Mesendoderm (in vitro differentiated cells): ENCODE data around the gene TACC3.

Experiments used
- DNase-seq: peaks from one replicate; pipeline ENCODE4 v3.0.0; 2013
- H2AK5ac ChIP-seq: 2 replicates; pipeline ENCODE4 v1.6.1; 2013; ENCODE audit warnings: low read length, inconsistent platforms
- H2BK120ac ChIP-seq: 2 replicates; pipeline ENCODE4 v1.6.1; 2013; ENCODE audit warnings: low read depth, mild to moderate bottlenecking, low read length, moderate library complexity, mixed read lengths
- H2BK15ac ChIP-seq: replicated peaks from 2 replicates; pipeline ENCODE4 v1.6.1; 2013; ENCODE audit warnings: low read depth, mild to moderate bottlenecking, moderate library complexity
- H2BK5ac ChIP-seq: 2 replicates; pipeline ENCODE4 v1.6.1; 2013; ENCODE audit warnings: low read length, inconsistent platforms
- H3K18ac ChIP-seq: 2 replicates; pipeline ENCODE4 v1.6.1; 2013; ENCODE audit warnings: mild to moderate bottlenecking, low read length, mixed read lengths
- H3K23ac ChIP-seq: one replicate; pipeline ENCODE4 v1.6.1; 2013; ENCODE audit warnings: low read length
- H3K27ac ChIP-seq: 2 replicates; pipeline ENCODE4 v1.5.1; 2013; ENCODE audit warnings: low read depth, mild to moderate bottlenecking, inconsistent platforms, low read length, moderate library complexity
- H3K27me3 ChIP-seq: 2 replicates; pipeline ENCODE4 v1.6.1; 2013; ENCODE audit warnings: low read length, control low read depth, mild to moderate bottlenecking, inconsistent platforms; ENCODE audit not compliant: insufficient read depth, poor library complexity
- H3K36me3 ChIP-seq: 2 replicates; pipeline ENCODE4 v1.6.1; 2013; ENCODE audit warnings: low read length, inconsistent platforms; ENCODE audit not compliant: control insufficient read depth, insufficient read depth
- H3K4ac ChIP-seq: one replicate; pipeline ENCODE4 v1.6.1; 2013; ENCODE audit warnings: low read depth, mild to moderate bottlenecking, low read length, moderate library complexity
- H3K4me1 ChIP-seq: 2 replicates; pipeline ENCODE4 v1.6.1; 2013; ENCODE audit warnings: low read depth, low read length, inconsistent platforms; ENCODE audit not compliant: control insufficient read depth
- H3K4me2 ChIP-seq: 2 replicates; pipeline ENCODE4 v1.6.1; 2013; ENCODE audit warnings: low read length
- H3K4me3 ChIP-seq: 2 replicates; pipeline ENCODE4 v1.5.1; 2013; ENCODE audit warnings: mild to moderate bottlenecking, low read length
- H3K56ac ChIP-seq: one replicate; pipeline ENCODE4 v1.6.1; 2013; ENCODE audit warnings: low read length
- H3K79me1 ChIP-seq: 2 replicates; pipeline ENCODE4 v1.6.1; 2013; ENCODE audit warnings: low read length, inconsistent platforms
- H3K79me2 ChIP-seq: 2 replicates; pipeline ENCODE4 v1.6.1; 2013; ENCODE audit warnings: mild to moderate bottlenecking, low read length; ENCODE audit not compliant: control insufficient read depth, insufficient read depth
- H3K9ac ChIP-seq: 2 replicates; pipeline ENCODE4 v1.6.1; 2013; ENCODE audit warnings: low read length, inconsistent platforms
- H4K5ac ChIP-seq: one replicate; pipeline ENCODE4 v1.6.1; 2013; ENCODE audit warnings: low read length
- H4K8ac ChIP-seq: one replicate; pipeline ENCODE4 v1.6.1; 2013; ENCODE audit warnings: low read depth, mild to moderate bottlenecking, control low read depth, low read length, moderate library complexity
- WGBS: extraction: QIAGEN DNeasy Blood & Tissue Kit; methylation state at CpG from one replicate; pipeline ENCODE4 v1.1.7; 2013; ENCODE audit warnings: low lambda C conversion rate, missing lambda C conversion rate; ENCODE audit not compliant: insufficient coverage; ENCODE audit errors: extremely low coverage; 5-methylcytosine and 5-hydroxymethylcytosine counted together

Gene TACC3

GRCh38 chr4:1771555-1772305, 50.4 kb downstream of the TACC3 start:
- no peak overlapping the region for H3K27ac ChIP-seq

DNA sequence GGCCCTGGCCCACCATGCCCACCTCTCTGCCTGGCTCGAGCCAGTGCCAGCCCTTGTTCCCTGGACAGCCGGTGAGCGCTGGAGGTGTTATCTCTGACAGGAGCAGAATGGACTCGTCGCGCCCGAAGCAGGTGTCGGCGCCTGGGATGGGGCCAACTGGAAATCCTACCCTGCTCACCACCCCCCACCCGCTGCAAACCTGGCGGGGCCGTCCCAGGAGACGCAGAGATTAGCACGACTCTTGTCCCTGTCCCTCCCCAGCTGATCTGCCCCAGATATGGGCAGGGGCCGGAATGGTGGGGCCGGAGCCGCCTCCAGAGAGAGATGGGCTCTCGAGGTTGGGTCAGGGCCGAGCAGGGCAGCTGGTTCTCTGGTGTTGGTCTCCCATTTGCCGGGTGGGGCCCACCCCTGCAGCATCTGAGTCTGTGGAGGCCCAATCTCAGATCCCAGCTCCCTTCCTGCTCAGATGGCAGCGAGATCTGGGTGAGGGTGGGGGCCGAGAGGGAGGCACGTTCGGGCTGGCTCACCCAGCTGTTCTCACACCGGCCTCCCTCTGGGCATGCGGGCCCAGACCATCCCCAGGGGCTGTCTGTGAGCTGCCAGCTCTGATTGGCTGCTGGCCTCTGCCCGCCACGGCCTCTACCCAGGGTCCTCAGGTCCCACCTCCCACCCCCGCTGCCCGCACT, 51.7 kb downstream of the TACC3 start:
- no peak for DNase-seq
- no peaks in the 10 kb centered on the region for H3K27me3 ChIP-seq
- H3K18ac ChIP-seq, result no peak overlapping the region
- no peak overlapping the region for H4K8ac ChIP-seq
- H2BK120ac ChIP-seq, result no peak overlapping the region
- H3K56ac ChIP-seq, result no peak overlapping the region
- H3K4me3 ChIP-seq, result no peak overlapping the region
- no peak overlapping the region for H3K4me2 ChIP-seq
- H3K79me2 ChIP-seq, result no peaks in the 10 kb centered on the region
- no peaks in the 10 kb centered on the region for H3K36me3 ChIP-seq
- no peak overlapping the region for H3K27ac ChIP-seq
- H2AK5ac ChIP-seq, result no peak overlapping the region
- no peak overlapping the region for H3K4ac ChIP-seq
- no CpG with 5 or more reads among the region's 30 CpGs for WGBS
- H4K5ac ChIP-seq, result no peak overlapping the region
- H3K4me1 ChIP-seq, result peaks cover 3% of the 10 kb centered on the region
- H2BK15ac ChIP-seq, result no peak overlapping the region
- H3K23ac ChIP-seq, result no peak overlapping the region
- H3K9ac ChIP-seq, result no peak overlapping the region
- no peaks in the 10 kb centered on the region for H3K79me1 ChIP-seq
- no peak overlapping the region for H2BK5ac ChIP-seq

More at GRCh38 chr4:1771555-1772305, 50.4 kb downstream of the TACC3 start:
- no peak for DNase-seq
- no peak overlapping the region for H2BK15ac ChIP-seq
- H3K36me3 ChIP-seq, result no peaks in the 10 kb centered on the region
- H3K18ac ChIP-seq, result no peak overlapping the region
- H4K5ac ChIP-seq, result no peak overlapping the region
- no peak overlapping the region for H2BK120ac ChIP-seq
- H3K4me1 ChIP-seq, result no peaks in the 10 kb centered on the region
- no CpG with 5 or more reads among the region's 28 CpGs for WGBS
- H3K4me2 ChIP-seq, result no peak overlapping the region
- H3K23ac ChIP-seq, result no peak overlapping the region
- H3K56ac ChIP-seq, result no peak overlapping the region
- no peak overlapping the region for H3K4me3 ChIP-seq
- H2BK5ac ChIP-seq, result no peak overlapping the region
- H3K79me1 ChIP-seq, result no peaks in the 10 kb centered on the region
- H3K4ac ChIP-seq, result no peak overlapping the region
- H3K79me2 ChIP-seq, result no peaks in the 10 kb centered on the region
- no peaks in the 10 kb centered on the region for H3K27me3 ChIP-seq
- H3K9ac ChIP-seq, result no peak overlapping the region
- H4K8ac ChIP-seq, result no peak overlapping the region
- no peak overlapping the region for H2AK5ac ChIP-seq

GRCh38 chr4:1773754-1774153, 52.4 kb downstream of the TACC3 start:
- no peak overlapping the region for H3K27ac ChIP-seq
- no peak overlapping the region for H3K18ac ChIP-seq
- H3K36me3 ChIP-seq, result no peaks in the 10 kb centered on the region
- WGBS, result no CpG with 5 or more reads among the region's 10 CpGs
- no peak overlapping the region for H2BK15ac ChIP-seq
- no peak overlapping the region for H3K56ac ChIP-seq
- H3K23ac ChIP-seq, result no peak overlapping the region
- H3K79me1 ChIP-seq, result no peaks in the 10 kb centered on the region
- H3K9ac ChIP-seq, result no peak overlapping the region
- H2AK5ac ChIP-seq, result no peak overlapping the region
- DNase-seq, result no peak
- H4K8ac ChIP-seq, result no peak overlapping the region
- no peak overlapping the region for H3K4me2 ChIP-seq
- H3K27me3 ChIP-seq, result no peaks in the 10 kb centered on the region
- H2BK5ac ChIP-seq, result no peak overlapping the region
- H3K4me1 ChIP-seq, result peaks cover 3% of the 10 kb centered on the region
- H4K5ac ChIP-seq, result no peak overlapping the region
- H2BK120ac ChIP-seq, result no peak overlapping the region
- H3K4me3 ChIP-seq, result no peak overlapping the region
- no peak overlapping the region for H3K4ac ChIP-seq
- no peaks in the 10 kb centered on the region for H3K79me2 ChIP-seq

DNA sequence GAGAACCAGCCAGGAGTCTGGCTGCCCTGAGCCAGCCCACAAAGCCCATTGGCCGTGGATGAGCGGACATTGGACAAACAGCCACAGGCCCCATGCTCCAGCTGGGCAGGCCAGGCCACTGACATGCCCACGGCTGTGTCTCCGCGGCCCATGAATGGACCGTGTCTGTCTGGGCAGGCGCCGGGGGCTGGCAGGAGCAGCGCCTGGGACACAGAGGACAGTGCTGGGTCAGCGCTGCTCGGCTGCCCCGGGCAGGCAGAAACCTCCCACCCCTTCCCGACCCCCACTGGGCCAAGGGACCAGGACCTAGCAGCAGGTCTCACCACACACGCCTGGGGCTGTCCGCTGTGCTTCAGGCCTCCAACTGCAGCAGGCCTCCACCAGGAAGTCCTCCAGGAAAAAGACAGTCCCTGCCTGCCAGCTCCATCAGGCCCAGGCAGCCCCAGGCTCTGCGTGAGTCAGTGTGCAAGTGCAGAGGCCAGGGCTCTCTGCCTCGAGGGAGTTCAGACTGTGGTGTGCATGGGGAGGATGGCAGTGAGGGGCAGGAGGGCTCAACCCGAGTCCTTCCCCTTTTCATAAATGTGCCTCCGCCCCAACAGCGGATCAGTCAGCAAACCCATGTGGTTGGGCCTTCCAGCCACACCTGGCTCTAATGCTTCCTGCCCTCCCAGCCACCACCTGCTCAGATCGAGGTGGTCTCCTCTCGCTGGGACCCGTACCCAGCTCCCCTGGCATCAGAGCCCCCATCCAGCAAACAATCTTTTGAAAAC, 54.6 kb downstream of the TACC3 start:
- Histone ChIP-seq H3K4me3 (no peak overlapping the region), H2BK120ac (no peak overlapping the region), H3K36me3 (no peaks in the 10 kb centered on the region), H3K4me2 (no peak overlapping the region), H3K4me1 (peaks cover 3% of the 10 kb centered on the region), H4K8ac (no peak overlapping the region), H3K23ac (no peak overlapping the region), H3K9ac (no peak overlapping the region), H3K79me2 (no peaks in the 10 kb centered on the region), H3K27ac (no peak overlapping the region), H3K4ac (no peak overlapping the region), H2BK15ac (no peak overlapping the region), H3K18ac (no peak overlapping the region), H3K27me3 (no peaks in the 10 kb centered on the region), H2BK5ac (no peak overlapping the region), H3K79me1 (no peaks in the 10 kb centered on the region), H2AK5ac (no peak overlapping the region), H4K5ac (no peak overlapping the region), H3K56ac (no peak overlapping the region)
- no CpG with 5 or more reads among the region's 23 CpGs for WGBS
- no peak for DNase-seq

- H3K79me1 ChIP-seq, result no peaks in the 10 kb centered on the region
- no peak for DNase-seq
- peaks cover 3% of the 10 kb centered on the region for H3K4me1 ChIP-seq
- no peaks in the 10 kb centered on the region for H3K36me3 ChIP-seq
- H3K23ac ChIP-seq, result no peak overlapping the region
- H2BK15ac ChIP-seq, result no peak overlapping the region
- no peak overlapping the region for H3K4ac ChIP-seq
- H2BK5ac ChIP-seq, result no peak overlapping the region
- no peak overlapping the region for H2BK120ac ChIP-seq
- WGBS, result no CpG with 5 or more reads among the region's 24 CpGs
- no peak overlapping the region for H3K27ac ChIP-seq
- no peak overlapping the region for H3K56ac ChIP-seq
- H4K5ac ChIP-seq, result no peak overlapping the region
- no peak overlapping the region for H4K8ac ChIP-seq
- no peaks in the 10 kb centered on the region for H3K79me2 ChIP-seq
- H3K4me2 ChIP-seq, result no peak overlapping the region
- H3K9ac ChIP-seq, result no peak overlapping the region
- H3K18ac ChIP-seq, result no peak overlapping the region
- no peaks in the 10 kb centered on the region for H3K27me3 ChIP-seq
- no peak overlapping the region for H2AK5ac ChIP-seq
- no peak overlapping the region for H3K4me3 ChIP-seq
Observed at GRCh38 chr4:1776521-1777161, 55.3 kb downstream of the TACC3 start.
